Activated CD8-positive, alpha-beta memory T cell treated with anti-CD3 and anti-CD28 coated beads for 36 hours (primary cell): Measurements from ENCODE around the gene MYCBPAP. TPM values are rescaled to one million over a fixed set of nuclear protein-coding genes. Genes with fewer than 3 reads are reported as not detected.

Source experiments
- CTCF ChIA-PET: fragments of 350-600 bp; sonication (Branson Sonifier 250); formaldehyde crosslinking; loops from one replicate; lab custom pipeline; 2021; ENCODE audit warnings: antibody characterized with exemption; lab: Charles Lee
- POLR2A ChIA-PET: fragments of 350-600 bp; sonication (Branson Sonifier 250); formaldehyde crosslinking; loops from one replicate; lab custom pipeline; 2021; ENCODE audit warnings: antibody characterized with exemption; lab: Charles Lee
- total RNA-seq, 2 experiments: library from RNA; stranded (reverse); gene quantifications; one replicate each; pipeline ENCODE4 v1.2.3, GENCODE V29; 2021

Gene MYCBPAP
- total RNA-seq, 2 experiments from 2014 or later: 1.2 to 1.3 TPM

DNA sequence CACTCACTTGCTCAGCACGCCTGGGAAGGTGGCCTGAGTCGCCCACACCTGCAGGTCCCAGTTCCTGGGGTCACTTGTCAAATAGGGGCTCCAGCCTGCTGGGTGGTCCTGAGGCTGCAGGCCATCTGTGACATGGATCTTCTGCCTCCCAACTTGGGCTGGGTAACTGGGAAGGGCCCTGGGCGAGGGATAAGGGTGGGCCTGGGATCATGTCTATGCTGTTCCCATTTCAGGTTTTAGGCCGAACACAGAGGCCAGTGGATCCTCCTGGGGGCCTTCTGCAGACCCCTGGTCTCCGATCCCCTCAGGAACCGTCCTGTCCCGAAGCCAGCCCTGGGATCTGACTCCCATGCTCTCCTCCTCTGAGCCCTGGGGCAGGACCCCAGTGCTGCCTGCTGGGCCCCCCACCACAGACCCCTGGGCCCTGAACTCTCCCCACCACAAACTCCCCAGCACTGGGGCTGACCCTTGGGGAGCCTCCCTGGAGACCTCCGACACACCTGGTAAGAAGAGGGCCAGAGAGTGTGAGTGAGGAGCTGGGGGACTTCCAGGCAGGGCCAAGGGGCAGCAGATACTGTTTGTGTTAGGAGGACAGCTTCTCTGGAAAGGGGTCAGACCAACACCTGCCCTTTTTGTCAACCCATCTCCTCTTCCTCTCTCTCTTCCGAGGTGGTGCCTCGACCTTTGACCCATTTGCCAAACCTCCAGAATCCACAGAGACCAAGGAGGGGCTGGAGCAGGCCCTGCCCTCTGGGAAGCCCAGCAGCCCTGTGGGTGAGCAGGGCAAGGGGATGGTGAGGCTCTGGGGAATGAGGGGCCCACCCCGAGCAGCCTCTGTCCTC is 32.5 kb downstream of the MYCBPAP start:
- ChIA-PET POLR2A (interaction anchor here (0.9 kb wide), 1 partner anchor 57 kb away, joined by 3 read pairs; no protein-coding TSS in a partner anchor), CTCF (interaction anchor here (0.8 to 3.0 kb wide), 4 partner anchors 58 to 155 kb away, joined by 3 to 13 read pairs (median 6); partner anchors contain the start of gene RSAD1)

DNA sequence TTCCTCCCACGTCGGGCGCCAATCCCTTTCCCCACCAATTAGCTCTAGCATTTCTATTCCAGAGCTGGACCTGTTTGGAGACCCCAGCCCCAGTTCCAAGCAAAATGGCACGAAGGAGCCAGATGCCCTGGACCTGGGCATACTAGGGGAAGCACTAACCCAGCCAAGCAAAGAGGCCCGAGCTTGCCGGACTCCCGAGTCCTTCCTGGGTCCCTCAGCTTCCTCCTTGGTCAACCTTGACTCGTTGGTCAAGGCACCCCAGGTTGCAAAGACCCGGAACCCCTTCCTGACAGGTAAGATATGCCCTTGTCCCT is 33.1 kb downstream of the MYCBPAP start:
- CTCF ChIA-PET: interaction anchor here (0.8 to 3.0 kb wide), 3 partner anchors 62 to 154 kb away, joined by 3 to 13 read pairs (median 10); partner anchors contain the start of gene RSAD1
- POLR2A ChIA-PET: interaction anchor here (0.9 to 1.3 kb wide), 3 partner anchors 57 to 325 kb away, joined by 3 to 5 read pairs (median 3); partner anchors contain the start of genes ACSF2 and TOB1

DNA sequence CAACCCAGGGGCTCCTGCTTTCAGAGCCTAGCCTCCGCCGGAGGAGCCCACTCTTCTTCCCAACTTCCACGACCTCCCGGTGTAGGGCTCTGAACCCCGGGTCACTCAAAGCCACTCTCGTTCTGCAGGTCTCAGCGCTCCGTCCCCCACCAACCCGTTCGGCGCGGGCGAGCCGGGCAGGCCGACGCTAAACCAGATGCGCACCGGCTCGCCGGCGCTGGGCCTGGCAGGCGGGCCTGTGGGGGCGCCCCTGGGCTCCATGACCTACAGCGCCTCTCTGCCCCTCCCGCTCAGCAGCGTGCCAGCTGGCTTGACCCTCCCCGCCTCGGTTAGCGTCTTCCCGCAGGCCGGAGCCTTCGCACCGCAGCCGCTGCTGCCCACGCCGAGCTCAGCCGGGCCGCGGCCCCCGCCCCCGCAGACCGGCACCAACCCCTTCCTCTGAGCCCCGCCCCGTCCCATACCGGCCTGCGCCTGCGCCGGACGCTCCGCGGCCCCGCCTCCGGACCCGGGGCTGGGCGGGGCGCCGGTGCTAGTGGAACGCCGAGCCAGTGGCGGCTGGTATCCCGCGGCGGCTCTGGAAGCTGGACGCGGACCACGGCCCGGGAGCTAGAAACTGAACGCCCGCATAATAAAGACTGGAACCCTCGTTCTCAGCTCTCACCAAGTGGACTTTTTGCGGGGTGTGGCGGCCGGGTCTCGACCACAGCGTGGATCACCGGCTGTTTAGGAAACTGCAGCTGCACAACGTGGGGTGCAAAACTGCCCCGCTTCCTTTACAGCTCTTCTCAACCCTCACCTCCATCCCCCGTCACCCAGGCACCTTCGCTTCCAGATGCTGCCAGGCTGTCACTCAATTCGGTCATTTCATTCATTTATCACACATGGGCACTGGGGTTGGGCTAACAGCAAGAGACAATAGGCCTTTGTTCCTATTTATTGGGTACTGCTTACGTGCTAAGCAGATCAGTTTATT is 33.8 kb downstream of the MYCBPAP start:
- ChIA-PET POLR2A (interaction anchor here (0.5 to 1.3 kb wide), 7 partner anchors 30 to 324 kb away, joined by 3 to 5 read pairs (median 3); partner anchors contain the start of genes ACSF2, EME1, MRPL27 and TOB1), CTCF (interaction anchor here (0.8 to 3.0 kb wide), 4 partner anchors 11 to 154 kb away, joined by 3 to 13 read pairs (median 6); partner anchors contain the start of gene RSAD1)

DNA sequence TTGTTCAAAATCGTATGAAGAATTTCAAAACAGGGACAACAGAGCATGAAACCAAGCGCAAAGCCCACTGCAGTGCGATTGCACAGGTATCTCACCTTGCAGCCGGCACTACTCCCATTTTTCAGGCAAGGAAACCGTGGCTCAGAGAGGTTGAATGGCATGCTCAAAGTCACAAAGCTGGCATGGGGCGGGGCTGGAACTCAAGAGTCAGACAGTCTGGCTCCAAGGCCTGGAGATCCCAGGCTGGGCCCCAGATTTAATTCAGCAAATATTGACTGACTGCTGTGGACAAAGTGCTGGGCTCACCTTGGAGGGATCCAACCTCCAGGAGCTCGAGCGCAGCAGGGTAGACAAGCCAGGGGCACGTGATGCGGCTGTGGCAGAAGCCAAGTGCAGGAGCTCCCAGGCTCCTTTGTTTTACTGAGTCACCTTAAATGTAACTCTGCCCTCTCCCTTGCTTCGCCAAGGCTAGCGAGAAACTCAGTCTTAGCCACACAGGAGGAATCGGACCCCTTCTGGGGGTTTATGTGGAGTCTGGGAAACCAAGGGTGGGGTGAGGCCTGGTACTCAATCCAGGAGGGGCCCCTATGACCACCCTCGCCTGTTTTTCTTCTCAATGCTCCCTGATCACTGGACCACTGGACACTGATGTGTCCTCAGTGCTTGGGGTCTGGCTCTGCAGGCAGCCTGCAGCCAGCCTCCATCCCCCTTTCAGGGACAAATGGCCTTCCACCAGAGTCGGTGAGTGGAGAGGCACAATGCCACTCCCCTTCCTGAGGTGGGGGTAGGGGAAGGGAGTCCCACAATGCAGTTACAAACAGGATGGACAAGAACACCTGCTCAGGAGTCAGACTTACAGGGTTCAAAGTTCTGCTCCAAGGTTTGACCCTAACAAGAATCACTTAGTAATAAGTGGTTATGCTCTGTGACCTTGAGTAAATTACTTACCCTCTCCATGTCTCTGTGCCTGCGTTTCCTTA is 34.8 kb downstream of the MYCBPAP start:
- POLR2A ChIA-PET: interaction anchor here (0.9 to 1.3 kb wide), 3 partner anchors 31 to 323 kb away, joined by 3 to 5 read pairs (median 3); partner anchors contain the start of gene TOB1

GRCh38 chr17:50544516-50544915 is 36.3 kb downstream of the MYCBPAP start:
- ChIA-PET CTCF (no interaction called here), POLR2A (no interaction called here)

More for the DNA sequence above, 34.8 kb downstream of the MYCBPAP start:
- CTCF ChIA-PET: interaction anchor here (1.0 to 3.0 kb wide), 3 partner anchors 12 to 83 kb away, joined by 3 to 13 read pairs (median 10); partner anchors contain the start of gene RSAD1

- POLR2A ChIA-PET: no interaction called here
- CTCF ChIA-PET: no interaction called here
These were observed 37.1 kb downstream of the MYCBPAP start for GRCh38 chr17:50545311-50545710.

DNA sequence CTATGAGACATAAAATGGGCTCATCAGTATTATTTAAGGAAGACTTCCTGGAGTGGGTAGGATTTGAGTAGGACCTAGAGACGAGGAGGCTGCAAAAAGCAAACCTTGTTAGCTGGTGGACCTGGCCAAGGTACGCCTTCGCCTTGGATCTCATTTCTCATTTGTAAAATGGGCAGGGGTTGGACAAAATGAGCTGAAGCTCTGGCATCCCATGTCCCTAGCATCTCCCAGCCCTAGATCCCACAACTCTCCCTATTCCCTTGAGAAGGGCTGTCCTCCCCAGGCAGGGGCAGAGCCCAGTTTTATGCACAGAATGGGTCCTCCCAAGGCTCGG is 38.4 kb downstream of the MYCBPAP start:
- POLR2A ChIA-PET: interaction anchor here (1.0 kb wide), 1 partner anchor 14 kb away, joined by 3 read pairs; the partner anchor contains the start of gene CACNA1G

GRCh38 chr17:50547035-50547735 is 38.9 kb downstream of the MYCBPAP start, which contains the start of gene SPATA20:
Gene SPATA20, plus strand, starts transcription at chr17:50547174. Its CDS starts 35 bp downstream, at chr17:50547209.
- CTCF ChIA-PET: interaction anchor here (0.6 to 1.5 kb wide), 7 partner anchors 56 to 157 kb away, joined by 3 to 5 read pairs (median 3); no protein-coding TSS in a partner anchor
- POLR2A ChIA-PET: interaction anchor here (0.7 to 1.0 kb wide), 2 partner anchors 14 to 156 kb away, joined by 3 to 5 read pairs; partner anchors contain the start of gene CACNA1G

More for the DNA sequence above, 38.4 kb downstream of the MYCBPAP start:
- CTCF ChIA-PET: interaction anchor here (0.7 to 1.5 kb wide), 7 partner anchors 67 to 309 kb away, joined by 3 to 5 read pairs (median 3); no protein-coding TSS in a partner anchor

DNA sequence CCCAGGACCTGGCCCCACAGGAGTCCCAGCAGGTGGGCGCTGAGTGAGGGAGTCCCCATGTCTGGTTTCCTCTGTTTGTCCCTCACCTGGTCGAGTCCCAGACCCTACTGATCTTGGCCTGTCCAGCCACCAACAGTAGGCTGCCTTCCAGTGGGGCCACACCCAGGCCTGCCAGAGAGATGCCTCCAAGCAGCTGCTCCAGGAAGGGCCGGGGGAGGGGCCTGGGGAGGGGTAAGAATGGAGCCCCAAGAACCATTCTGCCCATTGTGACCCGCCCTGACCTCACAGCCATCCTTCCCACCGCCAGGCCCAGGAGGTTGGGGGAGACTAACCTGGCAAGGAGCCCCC is 39.5 kb downstream of the MYCBPAP start:
- ChIA-PET POLR2A (interaction anchor here (0.7 to 1.0 kb wide), 2 partner anchors 13 to 155 kb away, joined by 3 to 5 read pairs; partner anchors contain the start of gene CACNA1G), CTCF (interaction anchor here (0.6 to 1.0 kb wide), 2 partner anchors 57 to 83 kb away, joined by 3 to 5 read pairs; no protein-coding TSS in a partner anchor)

DNA sequence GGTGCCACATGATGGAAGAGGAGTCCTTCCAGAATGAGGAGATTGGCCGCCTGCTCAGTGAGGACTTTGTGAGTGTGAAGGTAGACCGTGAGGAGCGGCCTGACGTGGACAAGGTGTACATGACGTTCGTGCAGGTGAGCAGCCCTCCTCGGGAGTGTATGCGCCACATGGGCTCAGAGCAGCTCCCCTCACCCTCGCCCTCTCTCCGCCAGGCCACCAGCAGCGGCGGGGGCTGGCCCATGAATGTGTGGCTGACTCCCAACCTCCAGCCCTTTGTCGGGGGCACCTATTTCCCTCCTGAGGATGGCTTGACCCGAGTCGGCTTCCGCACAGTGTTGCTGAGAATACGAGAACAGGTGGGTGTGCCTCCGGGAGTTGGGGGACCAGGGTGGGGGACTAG is 40.6 kb downstream of the MYCBPAP start:
- POLR2A ChIA-PET: no interaction called here
- CTCF ChIA-PET: no interaction called here

DNA sequence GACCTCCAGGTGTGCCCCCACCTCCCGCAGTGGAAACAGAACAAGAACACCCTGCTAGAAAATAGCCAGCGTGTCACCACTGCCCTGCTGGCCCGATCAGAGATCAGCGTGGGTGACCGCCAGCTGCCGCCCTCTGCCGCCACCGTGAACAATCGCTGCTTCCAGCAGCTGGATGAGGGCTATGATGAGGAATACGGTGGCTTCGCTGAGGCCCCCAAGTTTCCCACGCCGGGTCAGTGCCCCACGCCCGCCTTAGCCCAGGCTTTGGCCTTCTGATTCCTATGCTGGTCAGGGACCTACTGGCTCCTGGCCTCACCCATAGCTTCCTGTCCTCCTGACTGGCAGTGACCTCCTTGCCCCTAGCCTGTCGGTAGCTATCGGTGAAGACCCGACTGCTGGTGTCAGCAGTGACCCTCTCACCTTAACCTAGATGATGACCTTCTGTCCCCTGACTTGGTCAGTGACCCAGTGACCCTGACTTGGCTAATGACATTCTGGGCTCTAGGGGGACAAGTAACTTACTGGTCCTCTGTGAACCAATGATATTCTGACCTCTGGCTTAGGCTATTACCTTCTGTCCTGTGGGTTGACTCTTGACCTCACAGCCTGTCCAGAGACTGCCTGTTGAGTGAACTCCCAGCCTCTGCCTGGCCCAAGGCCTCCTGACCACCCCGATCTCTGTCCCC is 41.2 kb downstream of the MYCBPAP start:
- ChIA-PET CTCF (interaction anchor here (1.1 kb wide), 1 partner anchor 77 kb away, joined by 3 read pairs; no protein-coding TSS in a partner anchor), POLR2A (no interaction called here)

- ChIA-PET POLR2A (no interaction called here), CTCF (interaction anchor here (1.1 to 2.1 kb wide), 3 partner anchors 39 to 76 kb away, joined by 3 to 5 read pairs (median 3); no protein-coding TSS in a partner anchor)
These were observed 41.7 kb downstream of the MYCBPAP start for GRCh38 chr17:50549969-50550368.

- CTCF ChIA-PET: interaction anchor here (0.8 to 2.1 kb wide), 3 partner anchors 40 to 75 kb away, joined by 3 to 5 read pairs (median 3); no protein-coding TSS in a partner anchor
- POLR2A ChIA-PET: no interaction called here
These were observed 42.6 kb downstream of the MYCBPAP start for GRCh38 chr17:50550661-50551432.

DNA sequence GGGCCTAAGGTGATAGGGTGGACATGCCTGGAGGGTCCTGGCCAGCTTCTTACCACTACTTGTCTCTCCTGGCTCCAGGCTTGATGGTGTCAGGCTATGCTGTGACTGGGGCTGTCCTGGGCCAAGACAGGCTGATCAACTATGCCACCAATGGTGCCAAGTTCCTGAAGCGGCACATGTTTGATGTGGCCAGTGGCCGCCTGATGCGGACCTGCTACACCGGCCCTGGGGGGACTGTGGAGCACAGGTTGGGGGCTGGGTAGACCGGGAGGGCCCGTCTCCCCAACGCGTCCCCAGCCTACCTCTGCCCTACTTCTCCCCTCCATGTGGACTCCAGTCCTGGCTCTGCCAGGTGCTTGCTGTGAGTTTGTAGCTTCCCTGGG is 43.2 kb downstream of the MYCBPAP start:
- POLR2A ChIA-PET: no interaction called here

GRCh38 chr17:50551884-50552283 is 43.6 kb downstream of the MYCBPAP start:
- ChIA-PET CTCF (interaction anchor here (2.1 kb wide), 1 partner anchor 41 kb away, joined by 5 read pairs; no protein-coding TSS in a partner anchor), POLR2A (no interaction called here)

More for the DNA sequence above, 43.2 kb downstream of the MYCBPAP start:
- CTCF ChIA-PET: interaction anchor here (0.8 to 2.1 kb wide), 3 partner anchors 40 to 75 kb away, joined by 3 to 5 read pairs (median 3); no protein-coding TSS in a partner anchor
